ENCODE results near the gene TUNAR.

Gene TUNAR

DNA sequence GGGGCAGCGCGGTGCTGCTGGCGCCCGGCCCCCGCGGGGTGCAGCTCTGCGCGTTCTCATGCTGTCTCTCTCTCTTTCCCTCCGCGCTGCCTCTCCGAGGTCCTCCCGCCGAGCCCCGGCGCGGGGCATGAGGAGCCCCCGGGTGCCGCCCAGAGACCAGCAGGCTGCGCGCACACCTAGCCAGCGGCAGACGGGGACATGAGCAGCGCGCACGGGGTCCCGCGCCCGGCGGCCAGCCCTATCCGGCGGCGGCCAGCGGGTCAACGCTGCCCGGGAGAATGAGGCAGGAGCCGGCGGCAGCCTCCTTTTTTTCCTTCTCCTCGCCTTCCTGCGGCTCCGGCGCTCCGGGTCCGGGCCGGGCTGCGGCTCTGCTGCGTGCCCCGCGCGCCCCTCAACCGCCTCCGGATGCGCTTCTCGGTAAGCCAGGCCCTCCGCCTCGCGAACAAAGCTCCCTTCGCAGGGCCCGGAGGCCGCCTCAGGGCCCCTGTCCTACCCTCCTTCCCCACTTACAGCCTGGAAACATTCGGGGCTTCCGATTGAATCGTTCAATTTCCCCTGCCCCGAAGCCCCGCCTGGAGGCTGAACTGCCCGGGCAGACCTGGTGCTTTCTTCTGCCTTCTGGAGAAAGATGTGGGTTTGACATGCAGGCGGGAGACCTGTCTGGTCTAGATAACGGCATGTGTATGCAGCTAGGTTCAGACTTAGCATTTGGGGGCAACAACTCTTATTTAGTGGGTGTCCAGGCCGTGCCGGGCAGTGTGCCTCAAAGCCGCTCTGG, at the start of gene TUNAR:
TUNAR (plus strand) TSS at position 72 of the 778 bp plus-strand sequence.
- no peak for DNase-seq (ENCODE audit: low spot score)

DNA sequence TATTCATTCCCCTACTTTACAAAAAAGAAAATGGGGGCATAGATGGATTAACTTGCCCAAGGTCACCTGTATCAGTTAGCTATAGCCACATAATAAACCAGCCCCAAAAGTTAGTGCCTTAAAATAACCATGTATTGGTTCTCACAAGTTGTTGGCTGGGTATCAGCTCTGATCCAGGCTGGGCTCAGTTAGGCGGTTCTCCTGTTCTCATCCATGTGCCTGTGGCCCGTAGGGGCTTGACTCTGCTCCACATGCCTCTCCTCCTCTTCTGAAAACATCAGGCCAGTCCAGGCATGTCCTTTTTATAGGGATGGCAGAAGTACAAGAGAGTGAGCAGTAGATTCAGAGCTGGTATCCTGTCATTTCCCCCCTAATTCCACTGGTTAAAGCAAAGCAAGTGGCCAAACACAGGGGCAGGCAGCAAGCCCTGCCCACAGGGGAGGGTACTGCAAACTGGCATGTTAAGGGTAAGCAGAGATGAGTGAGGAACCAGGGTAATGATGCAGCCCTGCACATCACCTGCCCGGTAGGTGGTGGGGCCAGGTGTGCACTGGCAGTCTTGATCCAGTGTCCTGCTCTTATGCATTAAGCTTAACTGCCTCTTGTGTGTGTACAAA, 47.9 kb upstream of the TUNAR start:
- no peak for DNase-seq (ENCODE audit: low spot score)

DNA sequence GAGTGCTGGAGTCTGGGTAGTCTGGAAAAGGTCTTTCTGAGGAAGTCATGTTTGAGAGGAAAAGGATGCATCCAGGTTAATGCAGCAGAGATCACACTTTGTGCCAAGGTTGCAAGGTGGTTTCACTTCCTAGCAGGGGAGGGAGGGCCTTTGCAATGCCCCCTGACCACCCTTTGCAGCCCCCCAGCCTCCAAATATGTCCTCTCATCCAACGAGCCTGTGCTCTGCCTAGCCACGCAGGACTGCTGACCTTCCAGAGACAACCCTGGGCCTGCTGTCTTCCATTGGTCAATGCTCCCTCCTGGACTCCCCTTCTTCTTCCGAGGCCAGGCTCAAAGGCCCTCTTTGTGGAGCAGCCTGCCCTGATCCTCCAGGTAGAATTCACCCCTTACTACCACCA, 47.3 kb upstream of the TUNAR start:
- DNase-seq (ENCODE audit: low spot score): no peak

DNA sequence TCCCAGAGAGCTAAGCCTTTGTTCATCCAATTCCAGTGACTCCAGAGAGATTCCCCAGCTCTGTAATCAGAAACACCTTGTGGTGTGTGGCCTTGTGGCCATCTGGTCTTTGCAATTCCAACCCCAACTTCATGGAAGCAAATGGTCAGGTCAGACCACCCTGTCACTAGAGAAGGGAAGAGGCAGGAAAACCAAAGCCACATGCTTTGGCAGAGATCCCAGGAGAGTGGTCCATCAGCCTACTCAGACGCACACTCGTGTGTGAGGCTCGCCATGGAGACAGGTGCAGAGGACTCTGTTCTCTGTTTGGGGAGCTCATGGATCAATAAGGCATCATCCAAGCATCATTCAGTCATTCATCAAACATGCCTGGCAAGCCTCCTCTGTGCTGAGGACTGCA, 46.2 kb upstream of the TUNAR start:
- DNase-seq (ENCODE audit: low spot score): no peak

DNA sequence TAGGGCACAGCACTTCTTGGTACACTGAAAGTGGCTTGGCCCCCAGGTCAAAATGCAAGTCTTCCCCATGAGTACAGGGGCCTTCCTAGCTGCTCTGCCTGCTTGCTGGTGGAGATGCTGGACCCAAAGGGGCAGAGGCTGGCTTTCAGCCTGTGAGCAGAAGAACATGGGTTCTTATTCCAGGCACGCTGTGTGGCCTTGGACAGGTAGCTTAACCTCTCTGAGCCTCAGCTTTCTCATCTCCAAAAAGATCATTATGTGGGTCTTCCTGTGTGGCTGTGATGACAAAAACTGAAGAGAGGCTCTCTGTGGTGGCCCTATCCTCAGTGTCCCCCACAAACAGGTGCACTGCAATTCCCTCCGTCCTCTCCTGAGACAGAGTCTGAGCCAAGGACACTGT, 45.6 kb upstream of the TUNAR start:
- no peak for DNase-seq (ENCODE audit: low spot score)

DNA sequence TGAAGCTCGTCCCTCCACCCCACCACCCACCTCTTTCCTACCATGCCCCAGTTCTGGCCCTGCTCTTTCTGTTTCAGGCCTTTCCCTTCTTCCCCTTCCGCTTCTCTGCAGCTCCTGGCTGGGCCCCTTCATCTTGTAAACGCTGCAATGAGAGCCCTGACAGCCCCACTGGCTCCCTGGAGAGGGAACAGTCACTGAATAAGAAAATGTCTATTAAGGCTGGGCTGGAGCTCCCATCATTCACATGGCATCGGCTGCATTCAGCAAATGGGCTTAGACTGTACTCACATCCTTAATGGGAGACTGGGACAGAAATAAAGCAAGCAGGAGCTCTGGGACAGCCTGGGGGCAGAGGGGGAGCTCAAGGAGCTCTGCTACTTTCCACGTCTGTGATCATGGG, 45.2 kb upstream of the TUNAR start:
- DNase-seq (ENCODE audit: low spot score): no peak

DNA sequence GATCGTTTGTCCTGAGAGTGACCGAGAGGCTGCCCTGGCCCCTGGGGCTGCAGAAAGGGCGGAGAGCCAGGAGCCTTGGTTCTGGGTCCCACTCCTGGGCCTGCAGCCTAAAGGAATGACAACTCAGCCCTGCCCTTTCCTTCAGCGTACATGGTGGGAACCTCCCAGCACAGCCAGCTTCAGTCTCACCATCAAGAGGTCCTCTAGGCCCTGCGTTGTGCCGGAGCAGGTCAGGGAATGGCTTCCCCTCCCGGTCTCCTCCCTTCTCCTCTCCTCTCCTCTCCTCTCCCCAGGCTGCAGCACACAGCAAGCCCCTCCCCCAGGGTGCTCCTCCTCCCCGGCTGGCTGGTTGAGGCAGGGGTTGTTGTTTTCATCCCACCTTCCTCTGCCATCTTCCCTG, 44.6 kb upstream of the TUNAR start:
- DNase-seq (ENCODE audit: low spot score): no peak

DNA sequence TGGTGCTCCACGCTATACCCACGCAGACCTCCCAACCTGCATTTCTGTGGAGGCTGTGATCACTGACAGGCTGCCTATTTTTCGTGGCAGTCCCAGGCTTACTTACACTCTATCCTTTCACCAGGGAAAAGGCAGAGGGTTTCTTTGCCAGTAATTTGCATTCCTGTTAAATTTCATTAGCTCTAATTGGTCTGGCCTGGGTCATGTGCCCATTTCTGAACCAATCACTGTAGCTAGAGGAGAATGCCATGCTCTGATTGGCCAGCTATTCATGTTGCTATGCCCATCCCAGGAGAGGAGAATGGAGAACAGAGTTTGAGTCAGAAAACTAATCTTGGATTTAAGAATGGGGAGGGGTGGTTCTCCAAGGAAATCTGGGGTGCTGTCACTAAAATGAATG, 43.2 kb upstream of the TUNAR start:
- DNase-seq (ENCODE audit: low spot score): no peak

DNA sequence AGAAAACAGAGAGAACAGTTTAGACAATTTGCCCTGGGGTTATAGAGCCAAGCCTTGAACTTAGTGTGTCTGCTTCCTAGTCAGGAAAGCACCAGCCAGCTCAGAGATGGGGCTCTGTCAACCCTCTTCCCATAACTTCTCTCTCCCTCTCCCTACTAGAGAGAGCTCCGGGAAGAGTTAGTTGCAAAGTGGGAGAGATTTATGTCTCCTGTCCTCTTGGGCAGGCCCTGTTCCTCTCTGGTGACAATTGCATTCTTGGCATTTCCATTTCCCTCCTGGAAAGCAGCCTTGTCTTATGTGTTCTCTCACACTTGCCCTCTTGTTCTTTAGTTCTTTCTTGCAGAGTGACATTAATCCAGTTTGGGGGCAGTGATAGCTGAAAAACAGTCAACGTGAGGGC, 42.1 kb upstream of the TUNAR start:
- no peak for DNase-seq (ENCODE audit: low spot score)

DNA sequence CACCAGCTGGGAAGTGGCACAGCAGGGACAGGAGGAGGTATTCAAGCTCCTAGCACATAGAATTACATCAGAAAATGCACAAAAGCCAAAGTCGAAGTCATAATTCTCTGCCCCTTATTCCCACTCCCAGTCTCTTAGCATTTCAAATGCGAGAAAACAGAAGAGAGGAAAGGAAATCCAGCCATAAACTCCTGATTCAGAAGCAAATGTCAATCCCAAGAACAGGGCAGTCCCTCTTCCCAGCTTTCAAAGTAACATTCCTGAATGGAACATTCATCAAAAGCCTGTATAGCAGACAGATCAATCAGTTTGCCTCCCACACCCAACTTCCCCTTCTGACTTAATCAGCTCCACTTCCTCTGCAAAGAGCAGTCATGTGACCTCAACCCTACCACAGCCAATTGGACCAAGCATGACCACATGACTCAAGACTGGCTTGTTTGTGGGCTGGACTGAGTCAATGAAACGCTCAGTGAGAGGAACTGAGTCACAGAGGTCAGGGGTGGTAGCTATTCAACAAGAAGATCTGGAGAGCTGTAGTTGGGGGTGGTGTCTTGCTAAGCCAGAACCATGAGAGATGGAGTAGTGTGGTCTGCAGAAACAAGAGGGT, 41.4 kb upstream of the TUNAR start:
- no peak for DNase-seq (ENCODE audit: low spot score)

DNA sequence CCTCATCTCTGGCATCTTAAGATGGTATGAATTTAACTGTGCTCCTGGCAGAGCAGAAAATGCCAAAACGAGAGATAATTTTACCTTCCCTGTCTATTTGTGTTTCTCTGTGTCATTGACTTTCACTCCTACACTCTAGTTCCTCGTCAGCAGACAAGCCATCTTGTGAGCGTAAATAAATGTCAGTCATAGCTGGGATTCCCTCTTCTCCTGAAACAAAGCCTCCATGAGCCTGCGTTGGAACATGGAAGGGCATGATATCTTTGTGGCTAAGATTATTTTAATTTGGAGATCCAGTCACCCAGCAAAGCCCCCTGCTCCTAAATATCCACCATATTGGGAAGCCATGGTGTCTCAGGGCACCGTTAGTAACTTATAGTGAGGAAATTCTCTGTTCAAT, 37.8 kb upstream of the TUNAR start:
- no peak for DNase-seq (ENCODE audit: low spot score)

DNA sequence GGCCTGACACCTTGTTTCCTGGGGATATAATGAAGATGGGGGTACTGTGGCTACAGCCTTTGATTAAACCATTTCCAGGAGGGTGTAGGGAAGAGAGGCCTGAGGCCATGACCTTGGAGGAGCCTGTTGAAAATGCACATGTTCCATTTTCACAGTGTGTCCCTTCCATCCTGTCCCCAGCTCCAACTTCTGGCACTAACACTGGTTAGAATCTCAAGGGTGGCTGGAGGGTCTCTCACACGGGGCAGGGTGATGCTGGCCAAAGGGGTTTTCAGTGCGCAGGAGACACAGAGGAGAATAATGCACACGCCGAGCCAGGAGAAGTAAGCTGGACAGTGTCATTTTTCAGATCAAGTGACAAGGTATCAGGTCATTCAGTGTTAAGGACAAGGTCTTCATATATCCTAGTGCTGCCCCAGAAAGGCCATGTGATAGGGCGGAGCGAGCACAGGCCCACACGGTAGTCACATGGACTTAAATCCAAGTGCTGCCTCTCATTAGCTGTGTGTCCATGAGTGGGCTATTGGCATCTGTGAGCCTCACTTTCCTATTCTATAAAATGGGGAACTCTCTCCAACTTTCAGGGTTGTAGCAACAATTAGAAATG, 36.4 kb upstream of the TUNAR start:
- no peak for DNase-seq (ENCODE audit: low spot score)

DNA sequence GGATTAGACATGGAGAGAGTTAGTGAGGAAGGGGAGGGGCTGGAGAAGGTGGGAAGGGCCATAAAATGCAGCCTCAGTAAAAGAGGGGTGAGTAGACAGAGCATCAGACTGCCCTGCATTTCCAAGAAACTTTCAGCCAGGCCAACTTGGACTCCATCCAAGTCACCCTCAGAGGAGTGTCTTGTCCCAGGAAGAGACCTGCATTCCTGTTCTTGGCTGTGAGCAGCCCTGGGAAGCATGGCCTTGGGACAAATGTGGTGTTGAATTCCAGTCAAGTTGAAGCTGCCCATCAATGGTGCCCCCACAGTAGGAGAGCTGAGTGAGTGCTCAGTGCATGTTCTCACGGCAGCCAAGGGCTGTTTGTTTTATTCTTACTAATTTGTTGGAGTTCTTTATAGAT, 35.0 kb upstream of the TUNAR start:
- no peak for DNase-seq (ENCODE audit: low spot score)

DNA sequence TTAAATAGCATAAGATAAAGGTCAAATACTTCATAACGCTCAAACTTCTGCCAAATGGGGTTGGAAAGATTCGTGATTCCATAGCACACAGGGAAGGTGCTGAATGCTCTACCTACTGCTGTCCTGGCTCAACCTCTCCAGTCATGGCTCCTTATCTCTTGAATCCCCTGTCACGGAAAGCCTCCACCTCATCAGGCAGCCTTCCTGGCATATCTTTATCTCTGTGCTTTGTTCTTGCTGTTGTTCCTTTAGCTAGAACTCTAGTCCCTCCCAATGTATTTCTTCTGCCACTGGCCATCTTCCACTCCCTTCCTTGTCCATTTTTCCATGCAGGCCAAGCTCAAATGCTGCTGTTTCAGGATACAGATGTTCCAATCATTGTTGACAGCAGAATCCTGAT, 26.9 kb upstream of the TUNAR start:
- no peak for DNase-seq (ENCODE audit: low spot score)

DNA sequence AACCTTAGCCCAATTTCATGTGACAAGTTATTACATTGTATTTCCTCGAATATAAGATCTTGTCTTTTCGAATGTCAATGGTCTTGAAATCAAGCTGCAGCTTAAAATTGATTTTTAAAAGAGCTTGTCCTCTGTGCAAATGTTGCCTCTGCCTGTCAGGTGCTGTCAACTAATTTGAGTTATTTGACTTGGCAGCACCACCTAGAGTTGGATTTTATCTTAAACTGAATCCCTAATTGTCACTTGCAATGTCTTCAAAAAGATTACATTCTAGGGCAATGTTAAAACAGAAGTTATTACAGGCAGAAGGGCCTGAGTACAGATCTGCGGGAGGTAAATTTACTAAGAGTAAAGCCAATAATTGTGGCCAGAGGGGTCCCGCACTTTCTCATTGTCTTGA, 26.2 kb upstream of the TUNAR start:
- no peak for DNase-seq (ENCODE audit: low spot score)

DNA sequence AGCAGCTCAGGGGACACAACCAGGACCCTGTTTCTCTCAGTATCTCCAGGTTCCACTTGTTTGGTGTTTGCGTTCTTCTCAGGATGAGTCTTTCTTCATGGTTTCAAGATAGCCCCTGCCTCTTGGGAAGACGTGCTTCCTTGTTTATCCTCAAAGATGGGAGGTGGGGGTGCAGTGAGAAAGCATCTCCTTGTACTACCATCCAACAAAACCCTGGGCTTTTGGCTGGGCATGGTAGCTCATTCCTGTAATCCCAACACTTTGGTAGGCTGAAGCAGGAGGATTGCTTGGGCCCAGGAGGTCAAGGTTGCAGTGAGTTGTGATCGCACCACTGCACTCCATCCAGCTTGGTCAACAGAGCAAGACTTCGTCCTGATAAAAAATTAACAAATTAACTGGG, 21.0 kb upstream of the TUNAR start:
- DNase-seq (ENCODE audit: low spot score): no peak

DNA sequence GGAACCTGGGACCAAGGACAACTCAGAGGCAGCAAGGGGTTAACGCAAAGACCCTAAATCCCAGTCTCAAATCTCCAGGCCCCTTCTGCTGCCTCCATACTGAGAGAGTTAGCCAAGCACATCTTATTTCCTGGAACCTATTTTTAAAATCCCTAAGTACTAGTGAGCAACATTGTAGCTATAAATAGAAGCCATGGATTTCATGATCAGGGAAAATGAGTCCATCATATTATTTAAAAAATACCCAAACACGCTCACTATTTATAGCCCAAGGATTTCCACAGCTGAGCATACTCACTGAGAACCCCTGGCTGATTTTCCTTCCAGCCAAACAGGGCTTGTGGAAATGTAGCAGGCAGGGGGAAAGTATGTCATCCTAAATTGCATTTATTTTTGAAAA, 19.4 kb upstream of the TUNAR start:
- DNase-seq (ENCODE audit: low spot score): no peak

DNA sequence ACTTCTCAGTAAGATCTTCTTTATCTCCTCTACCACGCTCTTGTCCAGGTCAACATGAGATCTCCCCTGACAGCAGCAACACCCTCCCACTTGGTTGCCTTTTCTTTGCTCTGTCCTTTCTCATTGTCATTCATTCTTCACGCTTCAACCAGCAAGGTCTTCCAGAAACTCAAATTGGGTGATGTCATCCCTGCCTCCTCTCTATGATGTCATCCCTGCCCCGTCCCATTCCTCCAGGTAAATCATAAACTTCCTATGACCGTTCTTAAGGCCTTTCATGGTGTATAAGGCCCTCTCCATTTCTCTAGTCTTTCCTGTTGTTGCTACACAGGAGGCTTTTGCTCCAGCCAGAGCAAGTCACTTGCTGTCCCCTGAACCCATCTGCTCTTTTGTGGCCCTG, 17.7 kb upstream of the TUNAR start:
- DNase-seq (ENCODE audit: low spot score): no peak

DNA sequence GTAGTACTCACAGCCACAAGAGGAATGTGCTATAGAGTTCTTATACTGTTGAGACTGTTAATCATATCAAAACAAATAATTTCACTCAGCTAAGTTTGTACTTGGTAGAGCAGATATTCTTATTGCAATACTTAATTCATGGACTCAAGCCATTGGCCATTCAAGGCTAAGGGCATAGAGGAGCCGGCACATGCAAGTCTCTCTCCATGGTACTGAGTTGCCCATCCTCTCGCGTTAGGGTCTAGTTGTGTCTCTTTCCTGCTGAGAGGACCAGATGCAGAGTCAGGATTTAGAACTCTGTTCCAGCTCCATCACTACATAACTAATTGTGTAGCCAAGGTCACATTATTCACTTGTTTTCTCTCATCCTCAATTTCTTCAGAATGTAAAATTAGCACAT, 14.4 kb upstream of the TUNAR start:
- no peak for DNase-seq (ENCODE audit: low spot score)

DNA sequence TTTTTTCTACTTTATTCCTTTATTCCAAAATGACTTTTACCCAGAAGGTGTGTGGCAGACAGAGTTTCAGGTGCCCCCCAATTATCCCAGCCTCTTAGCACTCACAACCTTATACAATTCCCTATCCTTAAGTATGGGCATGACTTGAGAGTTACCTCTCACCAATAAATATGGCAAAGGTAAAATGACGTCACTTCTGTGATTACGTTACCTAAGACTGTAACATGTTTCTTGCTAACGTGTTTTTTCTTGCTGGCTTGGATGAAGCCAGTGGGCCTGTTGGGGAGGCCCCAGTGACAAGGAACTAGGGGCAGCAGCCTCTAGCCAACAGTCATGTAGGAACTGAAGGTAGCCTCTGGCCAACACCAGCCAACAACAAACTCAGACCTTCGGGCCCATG, 13.3 kb upstream of the TUNAR start:
- DNase-seq (ENCODE audit: low spot score): no peak

DNA sequence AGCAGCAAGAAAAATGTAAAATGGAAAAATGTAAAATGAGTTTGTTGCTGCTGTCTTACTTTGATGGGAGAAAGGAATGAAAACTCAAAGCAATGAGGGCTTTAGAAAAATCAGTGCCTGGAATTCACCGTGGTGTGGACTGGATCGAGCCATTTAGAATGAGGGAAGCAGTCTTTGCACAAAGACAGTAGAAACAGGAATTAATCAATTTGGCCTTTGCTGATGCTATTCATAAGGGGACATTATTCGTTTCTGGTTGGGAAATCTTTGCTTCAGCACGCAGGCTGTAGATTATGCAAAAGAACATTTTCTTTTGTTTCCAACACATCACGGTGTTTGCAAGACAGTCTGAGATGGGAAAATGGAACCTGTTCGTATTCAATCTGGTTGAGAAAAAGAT, 6.9 kb upstream of the TUNAR start:
- DNase-seq (ENCODE audit: low spot score): no peak

DNA sequence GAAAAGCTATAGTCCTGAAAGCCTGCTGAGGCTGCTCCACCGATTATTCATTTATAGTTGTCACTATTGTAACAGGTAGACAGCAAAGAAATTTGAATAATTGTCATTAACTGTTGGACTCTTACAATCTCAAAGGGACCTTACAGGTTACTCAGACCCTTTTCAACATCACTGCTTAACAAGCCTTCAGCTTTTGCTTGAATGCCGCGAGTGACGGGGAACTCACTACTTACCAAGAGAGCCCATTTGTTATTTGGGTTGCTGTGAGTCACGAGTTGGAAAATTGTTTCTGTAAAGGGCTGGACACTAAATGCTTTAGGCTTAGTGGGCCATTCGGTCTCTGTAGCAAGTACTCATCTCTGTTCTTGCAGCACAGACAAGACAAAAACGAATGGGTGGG, 5.9 kb upstream of the TUNAR start:
- no peak for DNase-seq (ENCODE audit: low spot score)

DNA sequence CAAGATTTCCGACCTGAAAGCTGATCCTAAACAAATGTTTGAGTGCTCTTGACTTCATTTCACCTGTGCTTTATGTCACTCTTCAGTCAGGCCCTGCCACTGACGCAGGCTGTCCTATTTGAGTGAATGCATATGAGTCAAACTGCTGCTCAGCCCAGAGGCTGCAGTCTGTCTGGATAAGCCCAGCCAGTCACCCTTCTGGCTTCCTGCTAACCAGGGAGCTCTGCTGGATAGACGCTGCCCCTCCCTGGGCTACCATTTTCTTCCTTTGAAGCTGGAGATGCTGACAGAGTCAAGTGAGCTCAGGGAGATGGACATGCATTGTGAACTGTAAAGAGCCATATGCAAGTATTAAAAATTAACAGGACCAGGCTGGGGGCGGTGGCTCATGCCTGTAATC, 5.1 kb upstream of the TUNAR start:
- DNase-seq (ENCODE audit: low spot score): no peak
